Loucy (cell line): ENCODE data around the gene PRMT9.

Source experiments
- EZH2phosphoT487 ChIP-seq: fragments of 200-600 bp; IDR thresholded peaks from 2 replicates; pipeline ENCODE4 v1.6.1; 2018; ENCODE audit warnings: antibody characterized with exemption, mild to moderate bottlenecking, moderate library complexity, borderline replicate concordance
- TF ChIP-seq, protein P1 (sequence below): fragments of 200-600 bp; sonication (generic); conservative IDR thresholded peaks from 2 replicates; pipeline ENCODE4 v1.5.1; 2014; ENCODE audit warnings: mild to moderate bottlenecking, antibody characterized with exemption, low read length

DNA sequence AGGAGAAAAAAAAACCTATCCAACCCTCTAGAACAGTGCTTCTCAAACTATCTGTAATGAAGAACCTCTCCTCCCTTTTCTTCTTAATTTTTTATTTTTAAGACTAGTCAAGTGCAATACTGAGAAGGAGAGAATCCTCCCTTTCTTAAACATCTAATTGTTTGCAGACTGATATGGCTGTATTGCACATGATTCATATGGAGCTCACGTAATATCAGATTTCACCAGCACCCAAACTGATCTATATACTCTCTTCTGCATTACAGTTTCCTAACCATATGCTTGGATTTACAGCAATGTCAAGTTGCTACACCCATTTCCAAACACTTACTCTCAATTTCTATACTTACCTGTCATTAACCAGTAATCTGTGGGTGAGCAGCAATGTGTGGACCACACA, 9.5 kb downstream of the PRMT9 start:
- TF ChIP-seq, protein P1, sequence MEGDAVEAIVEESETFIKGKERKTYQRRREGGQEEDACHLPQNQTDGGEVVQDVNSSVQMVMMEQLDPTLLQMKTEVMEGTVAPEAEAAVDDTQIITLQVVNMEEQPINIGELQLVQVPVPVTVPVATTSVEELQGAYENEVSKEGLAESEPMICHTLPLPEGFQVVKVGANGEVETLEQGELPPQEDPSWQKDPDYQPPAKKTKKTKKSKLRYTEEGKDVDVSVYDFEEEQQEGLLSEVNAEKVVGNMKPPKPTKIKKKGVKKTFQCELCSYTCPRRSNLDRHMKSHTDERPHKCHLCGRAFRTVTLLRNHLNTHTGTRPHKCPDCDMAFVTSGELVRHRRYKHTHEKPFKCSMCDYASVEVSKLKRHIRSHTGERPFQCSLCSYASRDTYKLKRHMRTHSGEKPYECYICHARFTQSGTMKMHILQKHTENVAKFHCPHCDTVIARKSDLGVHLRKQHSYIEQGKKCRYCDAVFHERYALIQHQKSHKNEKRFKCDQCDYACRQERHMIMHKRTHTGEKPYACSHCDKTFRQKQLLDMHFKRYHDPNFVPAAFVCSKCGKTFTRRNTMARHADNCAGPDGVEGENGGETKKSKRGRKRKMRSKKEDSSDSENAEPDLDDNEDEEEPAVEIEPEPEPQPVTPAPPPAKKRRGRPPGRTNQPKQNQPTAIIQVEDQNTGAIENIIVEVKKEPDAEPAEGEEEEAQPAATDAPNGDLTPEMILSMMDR = no peak
- no peak for TF ChIP-seq EZH2phosphoT487
